IPS DF 19.7 (cell line): Measurements from ENCODE around the gene PRR29.
"Not testable (repeated sequence)": the region's sequence is repeated elsewhere in the genome, so short reads cannot be mapped to it uniquely, and the experiment has no call there.

Experiments used
- DNase-seq: peaks from one replicate; pipeline ENCODE4 v3.0.0-alpha.2; 2013; ENCODE audit warnings: low read depth, low spot score

The PRR29 gene

DNA sequence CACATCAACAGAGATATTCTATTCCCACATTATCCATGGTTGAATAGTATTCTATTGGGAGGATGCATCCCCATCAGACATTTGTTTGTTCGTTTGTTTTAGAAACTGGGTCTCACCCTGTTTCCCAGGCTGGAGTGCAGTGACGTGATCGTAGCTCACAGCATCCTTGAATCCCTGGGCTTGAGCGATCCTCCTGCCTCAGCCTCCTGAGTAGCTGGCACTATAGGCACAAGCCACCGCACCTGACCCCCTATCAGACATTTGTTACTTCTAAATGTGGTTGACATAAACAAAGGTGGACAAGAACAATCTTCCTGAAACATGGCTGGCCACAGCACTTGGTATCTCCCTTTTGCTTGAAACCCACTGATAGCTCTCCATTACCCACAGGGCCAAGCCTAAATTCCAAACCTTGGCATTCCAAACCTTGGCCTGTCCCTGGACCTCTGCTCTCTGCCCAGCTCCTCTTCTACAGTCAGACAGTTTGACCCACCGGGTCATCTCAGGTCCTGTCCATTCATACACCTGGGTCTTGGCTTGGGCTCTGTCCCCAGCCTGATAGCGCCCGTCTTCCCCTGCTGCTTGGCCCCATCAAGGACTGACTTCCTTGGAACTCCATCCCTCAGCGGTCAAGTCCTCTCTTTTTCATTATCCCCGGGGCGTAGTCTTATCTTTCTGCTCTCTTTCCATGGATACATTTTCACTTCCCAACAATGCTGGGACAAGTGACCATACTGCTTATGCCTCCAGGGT, 1.5 kb upstream of the PRR29 start:
- DNase-seq: no peak

DNA sequence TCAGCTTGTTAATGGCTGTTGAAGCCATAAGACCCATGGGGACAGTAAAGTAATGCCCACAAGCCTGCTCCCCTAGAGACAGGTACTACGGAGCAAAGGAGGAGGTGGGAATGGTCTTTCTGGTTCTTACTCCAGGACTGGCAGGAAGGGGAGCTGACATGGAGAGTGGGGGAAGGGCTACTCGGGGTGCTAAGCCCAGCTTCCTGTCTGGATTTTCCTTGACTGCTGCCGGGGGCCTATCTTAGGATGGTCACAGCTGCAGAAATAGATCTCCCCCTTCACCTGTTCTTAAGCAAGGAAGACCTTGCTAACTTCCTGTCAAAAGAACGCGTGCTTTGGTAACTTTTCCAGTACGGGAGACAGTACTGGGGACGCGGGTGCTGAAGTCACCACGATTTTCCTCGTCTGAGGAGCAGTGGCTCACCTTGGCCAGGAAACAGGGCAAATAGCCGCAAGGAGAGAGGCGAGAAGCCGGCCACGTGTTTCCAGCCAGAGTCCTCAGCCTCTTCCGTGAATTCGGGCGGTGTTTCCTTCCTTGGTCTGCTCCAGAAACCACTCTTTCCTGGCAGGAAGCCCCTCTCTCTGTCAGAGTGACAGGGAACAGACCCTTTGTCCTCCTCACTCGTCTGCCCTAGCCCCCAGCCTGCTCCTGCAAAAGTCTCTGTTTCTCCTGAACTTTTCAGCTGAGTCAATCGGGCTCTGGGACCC, 656 bp upstream of the PRR29 start:
- no peak for DNase-seq

DNA sequence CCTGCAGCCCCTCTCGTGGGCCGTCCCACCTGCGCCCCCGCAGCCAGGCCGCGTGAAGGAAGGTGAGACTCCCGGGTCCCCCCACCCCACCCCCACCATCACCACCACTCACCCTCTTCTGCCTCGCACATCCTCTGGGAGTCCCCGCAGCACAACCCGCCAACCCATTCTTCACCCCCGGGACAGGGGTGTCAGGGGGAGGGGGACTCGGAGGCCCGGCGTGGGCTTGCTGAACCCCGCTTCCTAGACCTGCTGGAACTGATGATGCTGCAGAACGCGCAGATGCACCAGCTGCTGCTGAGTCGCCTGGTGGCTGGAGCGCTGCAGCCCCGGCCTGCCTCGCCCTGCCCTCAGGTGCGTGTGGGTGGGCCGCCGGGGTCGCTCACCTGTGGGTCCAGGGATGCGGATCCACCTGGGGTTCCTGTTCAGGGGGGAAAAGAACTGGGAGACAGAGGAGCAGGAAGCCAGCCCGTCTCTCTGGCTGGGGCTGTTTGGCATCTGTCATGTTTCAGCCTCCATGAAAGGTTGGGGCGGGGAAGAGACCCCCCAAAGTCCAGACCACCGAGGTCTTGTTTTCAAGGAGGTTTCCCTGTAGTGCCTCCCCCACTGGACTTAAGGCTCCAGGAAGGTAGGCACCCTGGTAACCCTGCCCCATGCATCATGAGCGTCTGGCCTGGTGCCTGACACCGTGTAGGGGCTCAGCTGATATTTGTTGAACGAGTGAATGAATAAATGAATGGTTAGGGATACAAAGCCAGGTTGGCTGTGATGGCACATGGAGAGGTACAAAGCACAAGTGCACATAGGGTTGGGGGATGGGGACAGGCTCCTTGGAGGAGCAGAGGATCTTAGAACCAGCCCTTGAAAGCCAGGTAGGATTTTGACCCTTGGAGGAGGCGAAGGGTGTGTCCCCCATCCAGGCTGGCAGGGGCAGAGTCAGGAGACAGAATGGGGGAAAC, 849 bp downstream of the PRR29 start:
- DNase-seq: no peak

DNA sequence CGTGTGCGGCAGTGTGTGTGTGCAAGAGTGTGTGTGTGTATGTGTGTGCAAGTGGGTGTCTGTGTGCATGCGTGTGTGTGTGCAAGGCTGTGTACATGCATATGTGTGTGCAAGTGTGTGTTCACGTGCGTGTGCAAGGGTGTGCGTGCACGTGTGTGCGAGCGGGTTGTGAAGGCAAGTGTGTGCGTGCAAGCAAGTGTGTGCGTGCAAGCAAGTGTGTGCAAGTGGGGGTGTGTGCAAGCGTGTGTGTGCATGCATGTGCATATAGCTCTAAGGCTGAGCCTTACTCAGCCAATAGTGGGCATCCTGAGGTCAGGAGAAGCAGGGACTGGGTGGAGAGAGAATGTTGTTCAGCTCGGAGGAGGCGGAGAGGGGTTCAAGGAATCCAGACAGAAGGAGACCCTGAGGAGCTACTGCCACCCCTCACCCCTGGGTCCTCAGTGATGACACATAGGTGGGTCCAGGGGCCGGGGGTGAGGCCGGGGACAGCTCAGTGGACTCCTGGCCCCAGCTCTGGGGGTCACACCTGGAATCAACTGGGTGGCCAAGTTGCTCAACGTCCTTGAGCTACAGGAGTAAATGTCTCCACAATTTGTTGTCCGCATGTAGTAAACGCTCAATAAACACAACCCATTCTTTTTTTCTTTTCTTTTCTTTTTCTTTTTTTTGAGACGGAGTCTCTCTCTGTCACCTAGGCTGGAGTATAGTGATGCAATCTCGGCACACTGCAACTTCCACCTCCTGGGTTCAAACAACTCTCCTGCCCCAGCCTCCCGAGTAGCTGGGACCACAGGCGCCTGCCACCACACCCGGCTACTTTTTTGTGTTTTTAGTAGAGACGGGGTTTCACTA, 1.8 kb downstream of the PRR29 start:
- no peak for DNase-seq

DNA sequence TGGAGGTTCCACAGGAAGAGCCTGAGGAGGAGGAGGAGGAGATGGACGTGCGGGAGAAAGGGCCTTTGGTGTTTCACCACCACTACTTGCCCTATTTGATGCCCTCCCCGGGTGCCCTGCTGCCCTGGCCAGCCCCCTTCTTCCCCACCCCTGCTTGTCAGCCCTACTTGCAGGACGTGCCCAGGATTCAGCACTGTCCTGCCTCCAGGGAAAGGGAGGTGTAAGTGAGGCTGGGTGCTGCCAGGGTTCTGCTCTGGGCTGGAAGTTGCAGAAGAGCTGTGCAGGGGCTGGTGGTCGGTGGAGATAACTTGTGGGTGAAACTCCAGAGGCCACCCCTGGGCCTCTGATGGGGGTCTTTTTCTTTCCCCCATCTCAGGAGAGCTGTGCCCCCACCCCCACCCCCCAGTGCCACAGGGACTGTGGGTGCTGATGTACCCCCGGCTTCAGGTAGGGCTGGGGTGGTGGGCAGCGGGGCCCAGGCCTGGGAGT, 3.0 kb downstream of the PRR29 start:
- DNase-seq: no peak

DNA sequence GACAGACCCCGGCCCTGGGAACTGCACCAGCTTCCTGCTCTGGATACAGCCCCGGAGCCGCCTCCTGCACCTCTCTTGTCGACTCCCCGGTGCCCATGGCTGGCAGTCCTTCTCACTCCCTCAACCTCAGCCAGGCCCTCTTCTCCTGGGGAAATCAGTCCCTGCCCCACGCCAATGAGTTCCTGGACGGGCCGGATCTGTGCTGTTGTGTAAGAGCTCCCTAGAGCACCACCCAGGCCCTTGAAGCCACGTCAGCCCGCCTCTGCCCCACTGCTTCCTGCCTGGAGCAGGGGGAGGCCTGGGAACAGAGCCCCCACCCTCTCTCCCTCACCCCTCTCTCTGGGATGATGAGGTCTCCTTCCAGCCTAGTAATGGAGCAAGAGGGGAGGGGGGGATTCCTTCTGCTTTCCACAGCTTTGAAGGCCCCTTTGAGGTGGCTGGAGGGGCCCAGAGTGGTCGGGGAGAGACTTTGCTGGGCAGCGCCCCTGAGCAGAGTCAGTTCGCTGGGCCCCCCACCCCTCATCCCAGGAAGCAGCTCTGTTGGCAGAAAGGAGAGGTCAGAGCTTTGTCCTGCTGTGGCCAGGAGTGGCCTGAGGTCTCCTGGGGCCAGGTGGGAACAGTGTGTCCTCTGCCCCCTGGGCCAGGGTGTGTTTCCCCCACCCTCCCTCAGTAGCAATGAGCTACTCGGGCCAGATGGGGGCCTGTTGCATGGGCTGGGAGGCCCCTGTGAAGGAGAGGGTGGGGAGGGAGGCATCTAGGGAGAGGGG, 3.8 kb downstream of the PRR29 start:
- DNase-seq: no peak

DNA sequence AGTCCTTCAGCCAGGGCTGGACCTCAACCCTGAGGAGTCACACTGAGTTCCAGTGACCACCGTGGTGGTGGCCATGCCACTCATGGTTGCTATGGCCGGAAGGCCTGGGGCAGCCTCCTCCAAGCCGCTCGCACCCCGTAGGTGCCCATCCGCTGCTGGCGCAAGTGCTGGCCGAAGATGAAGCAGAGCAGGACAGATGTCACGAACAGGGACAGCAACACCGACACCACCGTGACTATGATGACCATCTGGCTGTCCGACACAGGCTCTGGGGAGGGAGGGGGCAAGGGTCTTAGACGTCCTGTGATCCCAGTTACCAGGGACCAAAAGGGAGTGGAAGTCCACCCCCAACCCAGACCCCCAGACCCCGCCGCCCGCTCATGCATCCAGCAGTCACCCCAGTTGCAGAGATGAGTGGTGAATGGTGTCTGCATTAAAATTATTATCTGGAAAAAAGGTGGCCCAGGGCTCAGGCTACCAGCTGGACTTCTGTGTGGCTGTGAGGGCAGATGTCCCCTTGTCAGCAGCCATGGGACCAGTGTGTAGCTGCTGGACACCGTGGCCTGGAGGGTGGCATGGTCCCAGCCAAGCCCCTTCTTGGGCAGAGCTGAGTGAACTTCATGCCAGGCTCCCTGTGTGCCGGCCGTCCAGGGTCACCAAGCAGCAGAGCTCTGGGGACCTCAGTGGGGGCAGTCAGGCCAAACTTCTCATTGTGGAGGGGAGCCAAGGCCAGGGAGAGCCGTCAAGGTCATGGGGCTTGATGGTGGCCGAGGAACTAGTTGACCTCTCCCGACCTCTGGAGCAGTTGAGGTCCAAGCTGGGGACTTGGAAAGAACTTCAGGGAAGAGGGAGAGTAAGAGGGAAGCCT, 4.7 kb downstream of the PRR29 start:
- DNase-seq: no peak

DNA sequence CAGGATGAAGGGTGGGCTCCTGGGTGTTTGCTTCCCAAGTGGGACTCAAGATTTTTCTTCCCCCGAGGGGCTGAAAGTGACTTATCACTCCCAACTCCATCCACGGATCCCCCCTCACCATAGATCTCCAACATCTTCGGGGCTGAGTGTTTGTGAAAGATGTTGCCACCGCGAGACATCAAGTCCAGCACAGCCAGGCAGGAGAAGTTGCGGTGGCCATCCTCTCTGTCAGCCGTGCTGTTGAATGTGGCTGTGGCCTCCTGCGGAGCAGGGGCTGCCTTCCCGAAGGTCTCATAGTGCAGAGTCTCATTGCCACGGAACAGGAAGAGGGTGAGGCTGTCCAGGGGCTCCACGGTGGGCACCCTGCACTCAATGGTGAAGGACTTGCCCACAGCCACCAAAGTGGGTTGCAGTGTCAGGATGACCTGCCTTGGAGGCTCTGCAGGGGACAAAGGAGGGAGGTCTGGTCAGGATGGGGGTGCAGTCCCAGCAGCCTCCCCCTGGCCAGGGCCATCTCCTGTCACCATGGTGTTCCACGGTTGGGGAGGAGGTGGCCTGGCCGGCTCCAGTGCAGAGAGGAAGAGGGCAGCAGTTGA, 5.5 kb downstream of the PRR29 start:
- no peak for DNase-seq

DNA sequence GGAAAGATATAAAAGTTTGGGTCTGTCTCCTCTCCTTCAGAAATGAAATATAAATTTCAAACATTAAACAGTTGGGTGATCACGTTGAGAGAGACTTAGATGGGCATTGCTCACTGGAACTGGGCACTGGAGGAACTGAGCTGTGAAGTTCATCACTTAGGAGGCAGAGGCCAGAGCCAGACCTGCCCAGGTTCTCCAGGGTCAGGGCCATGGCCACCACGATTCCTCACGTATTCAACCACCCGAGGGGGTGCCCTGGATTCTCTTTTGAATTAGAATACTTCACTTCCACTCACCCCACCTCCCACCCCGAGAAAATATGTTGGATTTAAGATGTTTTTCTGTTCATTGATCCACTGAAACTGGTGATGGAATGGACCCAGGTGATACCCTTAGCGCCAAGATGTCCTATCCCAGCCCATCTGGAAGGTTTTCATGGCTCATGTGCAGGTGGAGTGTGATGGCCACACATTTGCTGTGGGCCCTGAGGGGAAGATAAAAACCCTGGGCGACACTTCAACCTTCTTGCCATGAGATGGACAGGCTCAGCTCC, 6.1 kb downstream of the PRR29 start:
- DNase-seq: no peak

DNA sequence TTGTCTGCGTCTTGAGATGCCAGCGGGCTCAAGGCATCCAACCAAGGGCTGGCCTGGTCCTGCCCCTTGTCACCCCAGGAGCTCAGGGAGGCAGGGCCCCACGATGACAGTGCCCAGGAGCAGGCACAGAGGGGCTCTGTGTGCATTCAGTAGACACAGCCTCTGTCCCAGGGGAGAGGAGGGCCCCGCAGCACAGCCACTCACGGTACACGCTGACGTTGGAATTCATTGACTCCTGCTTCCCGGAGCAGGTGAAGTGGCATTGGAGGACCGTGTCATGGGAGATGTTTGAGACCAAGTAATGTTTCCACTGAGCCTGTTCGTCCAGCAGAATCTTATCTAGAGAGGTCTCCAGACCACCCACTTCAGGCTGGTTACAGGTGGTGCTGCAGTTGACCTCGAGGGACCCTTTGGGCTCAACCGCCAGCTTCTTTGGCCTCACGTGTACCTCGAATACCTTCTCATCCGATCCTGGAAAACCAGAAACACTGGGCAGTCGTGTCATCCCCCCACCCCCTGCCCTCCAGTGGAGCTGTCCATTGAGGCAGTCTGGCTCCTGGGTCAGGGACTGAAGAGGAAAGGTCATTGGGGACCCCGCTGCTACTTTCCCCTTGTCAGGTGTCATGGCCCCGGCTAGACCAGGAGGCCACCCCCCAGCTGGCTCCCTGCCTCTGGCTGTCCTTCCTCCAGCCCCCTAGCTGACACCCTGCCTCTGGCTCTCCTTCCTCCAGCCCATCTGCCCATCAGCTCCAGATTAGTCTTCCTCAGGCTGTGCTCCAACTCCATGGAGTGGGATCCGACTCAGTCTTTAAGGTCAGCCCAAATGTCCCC, 7.0 kb downstream of the PRR29 start:
- no peak for DNase-seq

DNA sequence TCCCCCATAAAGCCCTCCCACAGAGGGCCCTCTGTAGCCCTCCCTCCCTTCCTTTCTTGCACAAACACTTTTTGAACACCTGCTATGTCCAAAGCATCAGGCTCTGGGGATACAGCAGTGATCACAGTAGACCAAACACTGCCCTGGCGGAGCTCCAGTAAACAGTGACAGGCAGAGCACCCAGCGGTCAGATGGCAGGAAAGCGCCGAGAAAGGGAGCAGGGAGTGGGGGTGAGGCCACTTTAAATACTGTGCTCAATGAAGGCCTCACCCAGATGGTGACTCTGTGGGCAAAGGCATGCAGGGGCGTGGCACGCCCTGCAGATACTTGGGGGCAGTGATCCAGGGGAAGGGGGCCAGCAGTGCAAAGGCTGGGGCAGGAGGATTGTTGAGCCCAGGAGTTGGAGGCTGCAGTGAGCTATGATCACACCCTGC, 7.6 kb downstream of the PRR29 start:
- DNase-seq: no peak

DNA sequence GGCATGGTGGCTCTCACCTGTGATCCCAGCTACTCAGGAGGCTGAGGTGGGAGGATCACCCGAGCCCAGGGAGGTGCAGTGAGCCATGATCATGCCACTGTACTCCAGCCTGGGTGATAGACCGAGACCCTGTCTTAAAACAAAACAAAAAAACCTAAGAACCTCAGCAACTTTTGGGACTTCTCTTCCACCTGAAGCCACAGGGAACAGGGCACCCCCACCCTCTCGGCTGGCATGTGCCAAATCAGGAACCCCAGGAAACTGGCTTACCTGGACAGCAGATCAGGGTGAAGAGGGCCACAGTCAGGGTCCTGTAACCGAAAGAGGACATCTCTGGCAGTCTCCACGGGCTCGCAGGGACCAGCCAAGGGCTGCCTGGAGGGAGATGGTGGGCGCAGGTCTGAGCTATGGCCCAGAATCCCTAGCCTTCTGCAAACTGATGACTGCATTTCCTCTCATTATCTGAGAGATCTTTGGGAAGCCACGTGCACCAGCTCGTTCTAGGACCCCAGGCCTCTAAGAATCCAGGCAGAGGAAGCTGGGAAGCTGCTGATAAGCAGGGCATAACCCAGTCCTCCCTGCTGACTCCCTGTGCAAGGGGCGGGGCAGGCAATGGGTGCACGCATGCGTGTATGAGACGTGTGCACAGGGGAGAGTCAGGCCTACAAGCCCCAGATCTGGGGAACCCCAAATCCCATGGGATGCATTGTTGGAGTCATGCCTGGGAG, 8.4 kb downstream of the PRR29 start:
- DNase-seq: no peak

DNA sequence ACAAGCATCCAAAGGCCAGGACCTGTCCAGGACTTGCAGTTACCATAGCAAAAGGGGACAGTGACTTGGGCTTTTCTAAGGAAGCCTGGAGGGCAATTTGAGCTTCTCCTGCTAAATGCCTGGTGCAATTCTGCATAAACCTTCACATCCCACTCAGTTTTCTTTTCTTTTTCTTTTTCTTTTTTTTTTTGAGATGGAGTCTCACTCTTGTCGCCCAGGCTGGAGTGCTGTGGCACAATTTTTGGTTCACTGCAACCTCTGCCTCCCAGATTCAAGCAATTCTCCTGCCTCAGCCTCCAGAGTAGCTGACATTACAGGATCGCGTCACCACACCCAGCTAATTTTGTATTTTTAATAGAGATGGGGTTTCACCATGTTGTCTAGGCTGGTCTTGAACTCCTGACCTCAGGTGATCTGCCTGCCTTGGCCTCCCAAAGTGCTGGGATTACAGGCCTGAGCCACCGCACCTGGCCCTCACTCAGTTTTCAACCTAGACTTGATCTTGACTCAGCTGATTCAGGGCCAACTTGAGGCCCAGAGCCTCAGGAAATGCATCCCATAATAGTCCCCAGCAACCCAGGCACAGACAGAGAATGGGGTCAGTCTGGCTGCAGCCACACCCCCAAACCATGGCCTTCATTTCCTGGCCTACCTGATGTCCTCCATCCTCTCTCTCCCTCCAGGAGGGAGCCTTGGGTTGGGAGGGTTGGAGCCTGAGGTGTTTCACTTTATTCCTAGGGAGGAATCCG, 9.1 kb downstream of the PRR29 start:
- DNase-seq: not testable (repeated sequence)

DNA sequence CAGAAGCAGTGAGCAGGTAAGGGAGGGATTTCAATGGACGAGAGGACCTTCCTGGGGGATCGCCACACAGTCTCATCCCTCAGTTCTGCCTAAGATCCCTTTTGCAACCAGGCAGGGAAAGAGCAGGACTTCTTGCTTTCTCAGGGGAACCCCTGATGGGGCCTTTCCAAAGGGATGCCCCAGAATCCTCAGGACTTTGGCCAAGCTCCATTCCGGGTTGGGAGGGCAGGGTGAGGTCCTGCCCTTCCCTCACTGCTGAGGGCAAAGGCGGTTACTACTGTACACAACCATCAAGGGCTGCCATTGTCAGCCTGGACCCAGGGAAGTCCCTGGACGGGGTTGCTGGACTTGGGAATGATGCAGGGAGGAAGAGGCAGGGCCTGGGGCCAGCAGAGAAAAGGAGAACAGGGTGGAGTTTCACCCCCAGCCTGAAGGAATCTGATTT, 9.7 kb downstream of the PRR29 start:
- no peak for DNase-seq

DNA sequence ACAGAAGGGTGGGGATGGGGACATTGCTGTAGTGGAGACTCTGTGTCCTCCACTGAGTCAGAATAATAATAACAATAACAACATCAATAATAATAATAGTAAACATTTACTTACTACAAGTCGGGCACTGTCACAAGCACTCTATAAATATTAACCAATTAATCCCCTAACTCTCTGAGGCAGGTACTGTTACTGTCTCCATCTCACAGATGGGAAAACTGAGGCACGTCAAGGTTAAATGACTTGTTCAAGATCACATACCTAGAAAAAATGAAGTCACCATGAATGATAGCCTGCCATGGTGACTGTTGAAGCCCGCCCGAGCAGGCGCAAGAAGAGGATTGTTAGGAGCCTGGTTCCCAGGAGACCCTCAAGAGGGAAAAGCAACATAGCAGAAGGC, 10.2 kb downstream of the PRR29 start:
- DNase-seq: no peak

DNA sequence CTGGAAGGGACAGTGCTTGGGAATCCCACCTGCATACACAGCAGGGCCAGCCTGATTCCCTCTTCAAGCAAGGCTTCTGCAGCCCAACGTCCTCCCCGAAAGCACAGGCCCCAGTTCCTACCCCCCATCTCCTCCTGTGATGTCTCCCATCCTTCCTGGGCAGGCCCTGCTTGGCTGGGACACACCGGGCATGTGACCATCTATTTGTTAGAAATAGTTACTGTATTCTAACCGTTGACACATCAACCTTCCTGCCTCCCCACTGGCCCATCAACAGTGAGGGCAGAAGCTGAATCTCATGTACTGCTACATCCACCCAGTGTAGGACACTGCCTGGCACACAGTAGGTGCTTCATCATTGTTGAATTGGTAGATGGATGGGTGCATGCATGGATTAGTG, 10.7 kb downstream of the PRR29 start:
- DNase-seq: no peak
